Neural crest cell (in vitro differentiated cells): ENCODE results near the gene RAPGEF6. TPM values are rescaled to one million over a fixed set of nuclear protein-coding genes. Genes with fewer than 3 reads are reported as not detected.

Experiments
- DNase-seq: peaks from one replicate; pipeline ENCODE4 v3.0.0; 2021; ENCODE audit warnings: low read depth, mixed read lengths, low spot score
- H3K27ac Mint-ChIP-seq: one replicate; pipeline ENCODE4 v1.8.0; 2021; ENCODE audit warnings: mild to moderate bottlenecking, mixed read lengths; ENCODE audit not compliant: unreplicated experiment
- H3K27me3 Mint-ChIP-seq: 2 replicates; pipeline ENCODE4 v1.8.0; 2021; ENCODE audit warnings: low read depth, mild to moderate bottlenecking, mixed read lengths
- H3K36me3 Mint-ChIP-seq: 2 replicates; pipeline ENCODE4 v1.8.0; 2021; ENCODE audit warnings: low read depth, mild to moderate bottlenecking, mixed read lengths
- H3K4me1 Mint-ChIP-seq: 2 replicates; pipeline ENCODE4 v1.8.0; 2021; ENCODE audit warnings: mixed read lengths
- H3K4me3 Mint-ChIP-seq: one replicate; pipeline ENCODE4 v1.8.0; 2021; ENCODE audit warnings: mild to moderate bottlenecking, mixed read lengths
- H3K9me3 Mint-ChIP-seq: 2 replicates; pipeline ENCODE4 v1.8.0; 2021; ENCODE audit warnings: mixed read lengths
- total RNA-seq: library from RNA; stranded (reverse); gene quantifications from 2 replicates; pipeline ENCODE4 v1.2.1, GENCODE V29; 2021
- TF ChIP-seq, protein P1 (sequence below): fragments of 200-600 bp; sonication (generic); conservative IDR thresholded peaks from 2 replicates; pipeline ENCODE4 v1.5.0; 2021; ENCODE audit warnings: antibody characterized with exemption, mild to moderate bottlenecking

The RAPGEF6 gene
- total RNA-seq, 1 donor from 2014 or later, result 28.0 TPM

- Mint-ChIP-seq H3K27me3 (no peaks in the 10 kb centered on the region), H3K4me3 (no peak overlapping the region)
Observed at GRCh38 chr5:131482617-131483016, 152.4 kb downstream of the RAPGEF6 start.

DNA sequence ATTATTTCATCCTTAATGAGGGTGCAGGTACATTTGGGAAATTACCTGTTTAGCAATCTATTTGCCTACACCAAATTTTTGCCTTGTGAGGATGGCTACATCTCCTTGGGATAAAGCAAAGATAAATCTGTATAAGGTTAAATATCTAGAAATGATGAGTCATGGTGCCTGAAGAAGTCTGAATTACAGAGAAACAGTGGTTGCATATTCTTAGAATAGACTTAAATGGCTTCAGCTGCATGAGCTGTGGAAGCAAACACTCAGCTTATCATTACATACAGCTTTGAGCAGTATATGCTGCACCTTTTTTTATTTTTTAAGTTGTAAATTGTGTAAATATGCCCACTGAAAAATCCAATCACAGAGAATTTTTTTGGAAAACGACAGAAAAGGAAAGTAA is 153.5 kb downstream of the RAPGEF6 start:
- Mint-ChIP-seq H3K9me3 (no peaks in the 10 kb centered on the region), H3K27me3 (no peaks in the 10 kb centered on the region), H3K27ac (peak overlapping the region; percentile 35), H3K4me1 (no peaks in the 10 kb centered on the region), H3K36me3 (peaks cover 10% of the 10 kb centered on the region), H3K4me3 (no peak overlapping the region)
- no peak for DNase-seq
- TF ChIP-seq, protein P1, sequence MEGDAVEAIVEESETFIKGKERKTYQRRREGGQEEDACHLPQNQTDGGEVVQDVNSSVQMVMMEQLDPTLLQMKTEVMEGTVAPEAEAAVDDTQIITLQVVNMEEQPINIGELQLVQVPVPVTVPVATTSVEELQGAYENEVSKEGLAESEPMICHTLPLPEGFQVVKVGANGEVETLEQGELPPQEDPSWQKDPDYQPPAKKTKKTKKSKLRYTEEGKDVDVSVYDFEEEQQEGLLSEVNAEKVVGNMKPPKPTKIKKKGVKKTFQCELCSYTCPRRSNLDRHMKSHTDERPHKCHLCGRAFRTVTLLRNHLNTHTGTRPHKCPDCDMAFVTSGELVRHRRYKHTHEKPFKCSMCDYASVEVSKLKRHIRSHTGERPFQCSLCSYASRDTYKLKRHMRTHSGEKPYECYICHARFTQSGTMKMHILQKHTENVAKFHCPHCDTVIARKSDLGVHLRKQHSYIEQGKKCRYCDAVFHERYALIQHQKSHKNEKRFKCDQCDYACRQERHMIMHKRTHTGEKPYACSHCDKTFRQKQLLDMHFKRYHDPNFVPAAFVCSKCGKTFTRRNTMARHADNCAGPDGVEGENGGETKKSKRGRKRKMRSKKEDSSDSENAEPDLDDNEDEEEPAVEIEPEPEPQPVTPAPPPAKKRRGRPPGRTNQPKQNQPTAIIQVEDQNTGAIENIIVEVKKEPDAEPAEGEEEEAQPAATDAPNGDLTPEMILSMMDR, result no peak

More at GRCh38 chr5:131482617-131483016, 152.4 kb downstream of the RAPGEF6 start:
- Mint-ChIP-seq H3K9me3 (no peaks in the 10 kb centered on the region), H3K4me1 (no peaks in the 10 kb centered on the region), H3K36me3 (peaks cover 20% of the 10 kb centered on the region), H3K27ac (no peak overlapping the region)
- DNase-seq, result no peak
- TF ChIP-seq, protein P1, result no peak

DNA sequence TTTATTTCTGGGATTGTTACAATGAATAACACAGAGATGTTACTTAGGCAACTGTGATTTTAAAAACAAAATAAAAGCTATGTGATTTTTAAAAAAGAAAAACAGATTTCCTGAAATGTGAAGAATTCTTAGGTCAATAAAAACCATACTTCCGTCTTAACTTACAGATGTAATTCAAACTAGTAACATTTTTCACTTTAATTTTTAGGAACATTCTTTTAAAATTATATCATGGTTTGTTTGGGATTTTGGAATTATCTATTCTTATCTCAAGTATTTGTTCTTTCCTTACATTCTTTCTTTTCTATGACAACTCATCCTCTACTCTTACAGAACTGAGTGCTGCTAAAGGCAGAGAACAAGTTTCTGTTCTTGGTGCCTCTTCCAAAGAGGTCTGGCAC is 159.5 kb downstream of the RAPGEF6 start:
- no peak overlapping the region for H3K27ac Mint-ChIP-seq
- TF ChIP-seq, protein P1, result no peak
- H3K9me3 Mint-ChIP-seq, result no peaks in the 10 kb centered on the region

GRCh38 chr5:131473731-131474130 is 161.3 kb downstream of the RAPGEF6 start:
- Mint-ChIP-seq H3K27ac (no peak overlapping the region), H3K9me3 (no peaks in the 10 kb centered on the region), H3K27me3 (no peaks in the 10 kb centered on the region), H3K4me3 (no peak overlapping the region), H3K36me3 (peaks cover 5% of the 10 kb centered on the region), H3K4me1 (peaks cover 4% of the 10 kb centered on the region)
- TF ChIP-seq, protein P1, result no peak
- DNase-seq, result no peak

More for the DNA sequence above, 159.5 kb downstream of the RAPGEF6 start:
- no peak for DNase-seq
- peaks cover 3% of the 10 kb centered on the region for H3K4me1 Mint-ChIP-seq
- no peaks in the 10 kb centered on the region for H3K27me3 Mint-ChIP-seq
- no peak overlapping the region for H3K4me3 Mint-ChIP-seq
- peaks cover 5% of the 10 kb centered on the region for H3K36me3 Mint-ChIP-seq

DNA sequence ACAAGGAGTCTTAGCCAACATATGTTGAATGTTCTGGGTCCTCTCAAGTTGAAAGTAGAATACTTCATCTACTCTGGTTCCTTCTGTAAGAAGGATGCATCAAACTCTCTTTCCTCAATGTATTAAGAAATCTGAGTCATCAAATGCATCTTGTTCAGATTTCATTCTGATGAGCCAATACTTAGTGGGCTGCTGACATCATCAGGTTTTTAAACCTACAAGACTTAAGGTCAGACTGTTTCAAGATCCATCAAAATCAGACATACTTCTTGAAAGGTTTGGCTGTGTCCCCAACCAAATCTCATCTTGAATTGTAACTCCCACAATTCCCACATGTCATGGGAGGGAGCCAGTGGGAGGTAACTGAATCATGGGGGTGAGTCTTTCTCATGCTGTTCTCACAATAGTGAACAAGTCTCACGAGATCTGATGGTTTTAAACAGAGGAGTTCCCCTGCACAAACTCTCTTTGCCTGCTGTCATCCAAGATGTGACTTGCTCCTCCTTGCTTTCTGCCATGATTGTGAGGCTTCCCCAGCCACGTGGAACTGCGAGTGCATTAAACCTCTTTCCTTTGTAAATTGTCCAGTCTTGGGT is 168.8 kb downstream of the RAPGEF6 start:
- H3K27me3 Mint-ChIP-seq, result no peaks in the 10 kb centered on the region
- TF ChIP-seq, protein P1, result no peak
- no peak overlapping the region for H3K4me3 Mint-ChIP-seq
- H3K9me3 Mint-ChIP-seq, result no peaks in the 10 kb centered on the region
- peaks cover 14% of the 10 kb centered on the region for H3K36me3 Mint-ChIP-seq
- DNase-seq, result no peak
- H3K27ac Mint-ChIP-seq, result no peak overlapping the region
- peaks cover 4% of the 10 kb centered on the region for H3K4me1 Mint-ChIP-seq
